Muscle of leg (tissue), 11 donors: ENCODE measurements around the gene ORMDL3. TPM values are rescaled to one million over a fixed set of nuclear protein-coding genes. Genes with fewer than 3 reads are reported as not detected.
"Not testable (repeated sequence)": the region's sequence is repeated elsewhere in the genome, so short reads cannot be mapped to it uniquely, and the experiment has no call there.

Source experiments
- DNase-seq: peaks from one replicate; pipeline ENCODE4 v3.0.0; 2013
- H3K27ac ChIP-seq: one replicate; pipeline ENCODE4 v1.5.1; 2013; ENCODE audit warnings: mild to moderate bottlenecking, low read length, control low read depth
- H3K27me3 ChIP-seq: one replicate; pipeline ENCODE4 v1.6.1; 2013; ENCODE audit warnings: low read length; ENCODE audit not compliant: control insufficient read depth, insufficient read depth
- H3K36me3 ChIP-seq: one replicate; pipeline ENCODE4 v1.6.1; 2013; ENCODE audit warnings: low read length; ENCODE audit not compliant: control insufficient read depth, insufficient read depth
- H3K4me1 ChIP-seq: one replicate; pipeline ENCODE4 v1.6.1; 2013; ENCODE audit warnings: low read length; ENCODE audit not compliant: control insufficient read depth, insufficient read depth
- H3K4me3 ChIP-seq: one replicate; pipeline ENCODE4 v1.5.1; 2013; ENCODE audit warnings: low read length, control low read depth
- H3K9me3 ChIP-seq: replicated peaks from 2 replicates; pipeline ENCODE4 v1.6.1; 2013; ENCODE audit warnings: low read depth, low read length; ENCODE audit not compliant: control insufficient read depth
- WGBS: methylation state at CpG from one replicate; pipeline ENCODE4 v1.1.5; 2013; ENCODE audit warnings: missing lambda C conversion rate; ENCODE audit not compliant: insufficient coverage; 5-methylcytosine and 5-hydroxymethylcytosine counted together
- polyA plus RNA-seq, 8 donors: library from polyadenylated mRNA; unstranded; fragments of 120-200 nt; gene quantifications; one replicate each; pipeline versions ENCODE4 v1.2.1 to v1.2.3, GENCODE V29; 2013; ENCODE audit warnings: inconsistent platforms in 1 of 8, low replicate concordance in 1 of 8; ENCODE audit not compliant: insufficient read length in 8 of 8, insufficient read depth in 1 of 8
- total RNA-seq: library from RNA; stranded (reverse); fragments of 120-200 nt; gene quantifications from one replicate; pipeline ENCODE4 v1.2.4, GENCODE V29; 2013

ORMDL3 gene
- total and polyA plus RNA-seq, 9 donors = 32.7 to 55.6 (median 37.9) TPM

DNA sequence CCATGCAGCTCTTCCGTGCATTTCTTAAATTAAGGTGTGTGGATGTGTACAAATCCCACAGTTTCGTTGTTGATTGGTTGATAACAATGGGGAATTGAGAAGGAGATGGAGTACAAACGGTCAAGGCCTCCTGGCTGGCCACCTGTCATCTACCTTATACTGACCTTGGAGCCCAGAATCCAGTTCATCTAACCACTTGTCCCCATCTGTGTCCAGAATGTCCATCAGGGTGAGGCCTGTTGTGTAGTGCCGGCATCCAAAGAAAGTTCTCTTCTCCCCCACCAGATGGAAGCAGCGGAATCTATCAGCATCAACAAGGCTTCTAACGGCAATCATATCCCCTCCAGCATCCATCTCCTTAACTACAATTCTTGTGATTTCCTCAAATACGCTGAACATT lies 10.5 kb downstream of the ORMDL3 start:
- DNase-seq = no peak

DNA sequence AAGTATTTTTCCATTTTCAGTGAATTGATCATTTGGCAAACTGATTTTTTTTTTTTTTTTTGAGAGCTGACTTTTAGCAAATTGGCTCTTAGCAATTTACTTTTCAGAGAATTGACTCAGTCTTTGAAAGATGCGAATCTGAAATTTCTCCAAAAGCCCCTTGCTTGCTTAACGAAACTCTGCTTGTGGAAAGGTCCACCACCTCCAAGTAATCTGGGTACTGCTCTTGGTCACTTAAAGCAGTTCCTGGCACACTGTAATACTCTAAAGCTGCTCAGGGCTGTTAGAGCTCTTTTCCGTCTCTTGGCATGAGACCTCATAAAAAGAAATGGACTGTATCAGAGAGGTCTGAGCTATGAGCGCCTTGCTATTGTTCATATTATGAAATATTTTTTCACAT lies 11.8 kb downstream of the ORMDL3 start:
- WGBS = 86% methylated on average over 2 of the region's 4 CpGs

More for the DNA sequence above, 10.5 kb downstream of the ORMDL3 start:
- 95% methylated on average over 2 of the region's 7 CpGs for WGBS
- Histone ChIP-seq H3K9me3 (no peaks in the 10 kb centered on the region), H3K27me3 (no peaks in the 10 kb centered on the region), H3K4me1 (no peaks in the 10 kb centered on the region), H3K36me3 (peaks cover 31% of the 10 kb centered on the region), H3K4me3 (no peak overlapping the region), H3K27ac (no peak overlapping the region)

DNA sequence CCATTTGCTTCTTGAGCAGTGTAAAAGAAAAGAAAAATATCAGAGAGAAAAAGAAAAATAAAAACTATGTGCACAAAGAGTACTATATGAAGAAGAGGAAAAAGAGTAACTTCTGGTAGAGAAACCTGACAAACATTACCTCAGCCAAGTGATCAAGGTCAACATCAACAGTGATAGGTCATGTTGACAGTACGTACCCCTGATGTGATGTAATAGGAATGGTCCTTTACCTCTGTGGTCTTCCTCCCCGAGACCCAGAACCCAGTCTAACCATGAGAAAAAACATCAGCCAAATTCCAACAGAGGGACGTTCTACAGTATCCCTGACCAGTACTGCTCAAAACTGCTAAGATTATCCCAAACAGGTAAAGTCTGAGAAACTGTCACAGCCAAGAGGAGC lies 13.4 kb downstream of the ORMDL3 start:
- WGBS = 40% methylated on average over 1 of the region's 3 CpGs
- Histone ChIP-seq H3K36me3 (peaks cover 17% of the 10 kb centered on the region), H3K27me3 (no peaks in the 10 kb centered on the region), H3K27ac (no peak overlapping the region), H3K4me3 (no peak overlapping the region), H3K4me1 (no peaks in the 10 kb centered on the region), H3K9me3 (no peaks in the 10 kb centered on the region)
- DNase-seq = no peak

More for the DNA sequence above, 11.8 kb downstream of the ORMDL3 start:
- Histone ChIP-seq H3K27ac (no peak overlapping the region), H3K36me3 (peaks cover 24% of the 10 kb centered on the region), H3K9me3 (no peaks in the 10 kb centered on the region), H3K4me1 (no peaks in the 10 kb centered on the region), H3K27me3 (no peaks in the 10 kb centered on the region), H3K4me3 (no peak overlapping the region)
- no peak for DNase-seq

DNA sequence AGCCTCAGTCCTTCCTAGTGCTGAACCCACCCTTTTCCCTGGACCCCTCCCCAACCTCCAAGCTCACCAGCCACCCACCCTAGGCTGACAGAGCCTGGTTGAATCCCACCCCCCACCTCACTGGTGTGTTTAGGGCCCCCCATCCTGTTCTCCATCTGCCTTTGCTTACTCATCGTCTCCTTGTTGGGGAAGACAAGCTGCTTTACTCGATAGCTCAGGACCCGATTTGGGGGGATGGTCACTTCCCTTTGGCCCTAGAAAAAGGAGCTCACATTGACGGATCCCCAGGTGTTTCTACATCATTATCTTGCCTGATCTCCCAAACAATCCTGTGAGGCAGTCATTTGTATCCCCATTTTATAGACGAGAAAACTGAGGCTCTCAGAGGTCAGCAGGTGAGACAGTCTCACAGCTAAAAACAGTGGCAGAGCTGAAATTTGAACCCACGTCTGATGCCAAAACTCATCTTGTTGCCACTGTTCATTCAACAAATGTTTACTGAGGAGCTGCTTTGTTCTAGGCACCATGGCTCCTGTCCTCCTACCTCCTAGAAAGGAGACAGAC lies 18.5 kb downstream of the ORMDL3 start:
- no peak overlapping the region for H3K4me3 ChIP-seq
- no peak overlapping the region for H3K27ac ChIP-seq
- no peaks in the 10 kb centered on the region for H3K27me3 ChIP-seq
- WGBS = 85% methylated on average over 2 of the region's 6 CpGs
- no peaks in the 10 kb centered on the region for H3K9me3 ChIP-seq
- H3K4me1 ChIP-seq = no peaks in the 10 kb centered on the region
- peaks cover 16% of the 10 kb centered on the region for H3K36me3 ChIP-seq
- DNase-seq = no peak

DNA sequence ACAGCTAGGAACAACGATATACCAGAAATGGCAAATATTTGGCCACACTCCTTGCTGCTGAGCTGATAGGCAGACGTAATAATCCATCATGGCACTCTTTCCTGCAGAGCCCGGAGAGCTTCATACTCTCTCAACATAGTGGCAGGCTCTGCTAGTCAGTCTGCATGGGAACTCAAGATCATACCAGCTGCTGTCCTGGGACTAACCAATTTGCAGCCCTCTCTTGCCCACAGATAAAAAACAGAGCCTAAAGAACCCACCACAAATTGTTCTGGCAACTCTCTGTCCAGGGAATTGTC lies 22.5 kb downstream of the ORMDL3 start:
- Histone ChIP-seq H3K27ac (no peak overlapping the region), H3K9me3 (no peaks in the 10 kb centered on the region), H3K4me3 (no peak overlapping the region), H3K36me3 (peaks cover 14% of the 10 kb centered on the region), H3K4me1 (no peaks in the 10 kb centered on the region), H3K27me3 (no peaks in the 10 kb centered on the region)
- no peak for DNase-seq
- 79% methylated on average over 3 of the region's 3 CpGs for WGBS

DNA sequence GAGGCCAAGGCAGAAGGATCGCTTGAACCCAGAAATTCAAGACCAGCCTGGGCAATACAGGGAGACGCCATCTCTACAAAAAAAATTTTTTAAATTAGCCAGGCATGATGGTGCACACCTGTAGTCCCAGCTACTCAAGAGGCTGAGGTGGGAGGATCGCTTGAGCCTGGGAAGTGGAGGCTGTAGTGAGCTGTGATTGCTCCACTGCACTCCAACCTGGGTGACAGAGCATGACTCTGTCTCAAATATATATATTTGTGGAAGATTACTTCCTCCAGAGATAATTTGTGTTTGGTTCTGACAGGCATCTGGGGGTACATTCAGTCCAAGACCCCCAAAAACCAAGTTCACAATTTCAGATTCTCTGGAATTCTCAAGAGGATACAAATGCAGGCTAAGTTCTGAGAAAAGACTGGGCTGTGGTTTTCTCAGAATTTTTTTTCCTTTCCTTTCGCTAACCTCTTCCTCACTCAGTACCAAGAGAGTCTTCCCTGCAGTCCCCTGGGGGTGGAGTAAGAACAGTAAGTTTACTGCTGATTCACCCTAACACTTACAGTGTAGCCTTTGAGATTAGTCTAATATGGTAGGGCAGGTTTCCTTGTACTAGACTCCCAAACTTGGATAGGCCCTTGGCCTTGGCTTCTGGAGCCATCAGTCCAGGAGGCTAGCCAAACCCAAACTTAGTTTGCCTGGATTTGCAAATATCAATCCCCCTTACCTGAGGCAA lies 24.1 kb downstream of the ORMDL3 start:
- WGBS = 100% methylated on average over 1 of the region's 4 CpGs
- H3K36me3 ChIP-seq = peaks cover 3% of the 10 kb centered on the region
- no peak overlapping the region for H3K4me3 ChIP-seq
- no peaks in the 10 kb centered on the region for H3K4me1 ChIP-seq
- DNase-seq = no peak
- H3K27me3 ChIP-seq = no peaks in the 10 kb centered on the region
- H3K9me3 ChIP-seq = no peaks in the 10 kb centered on the region
- H3K27ac ChIP-seq = no peak overlapping the region

DNA sequence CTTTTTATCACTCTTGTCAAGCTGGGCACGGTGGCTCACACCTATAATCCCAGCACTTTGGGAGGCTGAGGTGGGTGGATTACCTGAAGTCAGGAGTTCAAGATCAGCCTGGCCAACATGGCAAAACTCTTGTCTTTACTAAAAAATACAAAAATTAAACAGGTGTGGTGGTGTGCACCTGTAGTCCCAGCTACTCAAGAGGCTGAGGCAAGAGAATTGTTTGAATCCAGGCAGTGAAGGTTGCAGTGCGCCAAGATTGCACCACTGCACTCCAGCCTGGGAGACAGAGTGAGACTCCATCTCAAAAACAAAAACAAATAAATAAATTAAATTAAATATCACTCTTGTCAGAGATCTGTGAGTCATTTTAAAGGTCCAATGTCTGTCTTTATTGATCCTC lies 25.4 kb downstream of the ORMDL3 start:
- H3K27me3 ChIP-seq, H3K27ac ChIP-seq, H3K9me3 ChIP-seq, H3K36me3 ChIP-seq, H3K4me1 ChIP-seq, H3K4me3 ChIP-seq, DNase-seq: not testable (repeated sequence)
- WGBS = no CpG with 5 or more reads among the region's 2 CpGs

DNA sequence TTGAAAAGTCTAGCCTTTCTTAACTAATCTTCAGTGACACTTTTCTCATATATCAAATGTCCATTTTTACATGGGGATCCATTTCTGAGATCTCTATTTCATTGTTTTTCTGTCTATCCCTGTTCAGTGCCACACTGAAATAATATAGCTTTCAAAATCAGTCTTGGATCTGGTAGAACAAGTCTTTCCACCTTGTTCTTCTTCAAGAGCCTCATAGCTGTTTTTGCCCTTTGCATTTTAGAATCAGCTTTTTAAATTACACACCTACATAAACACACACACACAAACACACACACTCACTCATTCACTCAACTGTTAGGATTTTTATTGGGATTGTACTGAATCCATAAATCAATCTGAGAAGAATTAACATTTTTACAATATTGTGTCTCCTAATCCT lies 28.2 kb downstream of the ORMDL3 start:
- no peak for DNase-seq

DNA sequence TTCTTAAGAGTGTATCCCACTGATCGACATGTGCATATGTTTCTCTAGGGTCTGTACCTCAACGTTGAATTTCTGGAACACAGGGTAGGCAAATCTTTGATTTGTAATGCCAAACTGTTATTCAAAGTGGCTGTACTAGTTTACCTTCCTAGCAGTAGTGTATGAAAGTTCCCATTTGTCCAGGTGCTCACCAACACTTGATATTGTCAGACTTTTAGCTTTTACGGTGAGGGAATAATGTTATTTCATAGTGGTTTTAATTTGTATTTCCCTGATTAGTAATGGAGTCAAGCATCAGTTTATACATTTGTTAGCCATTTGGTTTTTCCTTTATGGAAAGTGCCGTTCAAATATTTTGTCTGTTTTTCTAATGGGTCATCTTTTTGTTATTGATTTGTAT lies 29.3 kb downstream of the ORMDL3 start:
- no peak for DNase-seq
- no CpG with 5 or more reads among the region's 4 CpGs for WGBS
- no peaks in the 10 kb centered on the region for H3K4me1 ChIP-seq

More for the DNA sequence above, 28.2 kb downstream of the ORMDL3 start:
- no peaks in the 10 kb centered on the region for H3K9me3 ChIP-seq
- no peaks in the 10 kb centered on the region for H3K27me3 ChIP-seq
- H3K27ac ChIP-seq = no peak overlapping the region
- no peak overlapping the region for H3K4me3 ChIP-seq
- H3K36me3 ChIP-seq = peaks cover 3% of the 10 kb centered on the region
- no peaks in the 10 kb centered on the region for H3K4me1 ChIP-seq

DNA sequence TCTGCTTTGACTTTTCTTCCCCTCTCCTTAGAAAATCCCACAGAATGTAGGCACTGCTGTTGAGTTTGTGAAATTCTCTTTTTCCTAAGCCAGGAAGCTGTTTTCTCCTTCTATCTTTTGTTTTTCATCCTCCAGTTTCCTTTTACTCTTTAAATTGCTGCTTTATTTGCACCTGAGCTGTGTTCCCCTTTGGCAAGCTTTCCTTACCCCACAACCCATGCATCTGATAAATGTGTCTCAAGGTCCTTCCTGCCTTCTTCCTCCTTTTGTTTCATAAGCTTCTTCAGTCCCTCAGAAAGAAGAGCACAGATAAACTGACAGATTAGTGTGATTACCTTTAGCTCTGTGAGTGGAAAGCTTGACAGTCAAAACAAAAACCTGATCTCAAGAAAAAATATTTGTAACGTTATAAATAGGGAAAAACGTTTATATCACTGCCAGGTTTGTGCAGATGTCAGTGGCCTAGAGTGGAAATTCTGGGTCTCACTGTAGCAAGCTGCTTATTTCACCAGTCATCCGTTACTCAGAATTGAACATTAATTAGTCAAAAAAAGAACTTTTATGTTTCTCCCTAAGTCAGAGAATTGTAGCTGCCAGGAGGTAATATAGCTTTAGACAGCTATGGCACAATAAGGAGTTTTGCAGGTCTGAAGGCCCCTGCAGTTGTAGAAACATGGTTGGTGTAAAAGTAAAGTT lies 32.6 kb downstream of the ORMDL3 start:
- Histone ChIP-seq H3K4me3 (no peak overlapping the region), H3K36me3 (no peaks in the 10 kb centered on the region), H3K4me1 (no peaks in the 10 kb centered on the region), H3K27ac (no peak overlapping the region), H3K9me3 (peaks cover 3% of the 10 kb centered on the region), H3K27me3 (no peaks in the 10 kb centered on the region)
- no CpG with 5 or more reads among the region's 3 CpGs for WGBS
- no peak for DNase-seq

More for the DNA sequence above, 29.3 kb downstream of the ORMDL3 start:
- Histone ChIP-seq H3K4me3 (no peak overlapping the region), H3K36me3 (no peaks in the 10 kb centered on the region), H3K9me3 (no peaks in the 10 kb centered on the region), H3K27ac (no peak overlapping the region), H3K27me3 (no peaks in the 10 kb centered on the region)
